GM21515 (cell line): ENCODE results near the gene KRT8.
"Not testable (repeated sequence)": the region's sequence is repeated elsewhere in the genome, so short reads cannot be mapped to it uniquely, and the experiment has no call there.

Source experiments
- ATAC-seq: cut with Tn5 transposase; IDR thresholded peaks from one replicate; pipeline ENCODE4 v1.9.1; 2021; ENCODE audit not compliant: unreplicated experiment

KRT8 gene

DNA sequence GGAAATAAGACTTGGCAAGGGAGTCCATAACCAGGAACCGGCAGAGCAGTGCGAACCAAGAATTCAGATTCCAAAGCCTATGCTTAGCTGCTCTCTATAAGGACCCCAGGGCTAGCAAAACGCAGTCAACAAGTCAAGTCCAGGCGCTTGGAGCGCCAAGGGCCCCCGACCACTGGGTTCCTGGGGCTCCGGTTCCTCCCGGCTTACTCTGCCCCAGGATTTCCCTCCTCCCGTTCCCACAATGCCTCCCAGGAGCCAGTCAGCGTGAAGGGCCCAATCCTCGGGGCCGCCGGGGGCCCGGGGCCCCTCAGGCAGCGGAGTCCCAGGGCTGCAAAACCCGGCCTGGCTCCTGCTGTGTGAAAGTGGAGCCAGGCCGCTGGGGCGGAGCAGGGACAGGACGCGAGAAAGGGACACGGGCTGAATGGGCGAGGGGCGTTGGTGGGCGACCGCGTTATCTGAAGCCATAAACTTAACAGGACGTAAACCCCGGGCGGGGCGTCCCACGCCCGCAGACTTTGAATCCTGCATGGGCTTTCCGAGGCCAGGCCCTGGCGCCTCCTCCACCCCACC, 1.5 kb downstream of the KRT8 start:
- ATAC-seq = no peak

DNA sequence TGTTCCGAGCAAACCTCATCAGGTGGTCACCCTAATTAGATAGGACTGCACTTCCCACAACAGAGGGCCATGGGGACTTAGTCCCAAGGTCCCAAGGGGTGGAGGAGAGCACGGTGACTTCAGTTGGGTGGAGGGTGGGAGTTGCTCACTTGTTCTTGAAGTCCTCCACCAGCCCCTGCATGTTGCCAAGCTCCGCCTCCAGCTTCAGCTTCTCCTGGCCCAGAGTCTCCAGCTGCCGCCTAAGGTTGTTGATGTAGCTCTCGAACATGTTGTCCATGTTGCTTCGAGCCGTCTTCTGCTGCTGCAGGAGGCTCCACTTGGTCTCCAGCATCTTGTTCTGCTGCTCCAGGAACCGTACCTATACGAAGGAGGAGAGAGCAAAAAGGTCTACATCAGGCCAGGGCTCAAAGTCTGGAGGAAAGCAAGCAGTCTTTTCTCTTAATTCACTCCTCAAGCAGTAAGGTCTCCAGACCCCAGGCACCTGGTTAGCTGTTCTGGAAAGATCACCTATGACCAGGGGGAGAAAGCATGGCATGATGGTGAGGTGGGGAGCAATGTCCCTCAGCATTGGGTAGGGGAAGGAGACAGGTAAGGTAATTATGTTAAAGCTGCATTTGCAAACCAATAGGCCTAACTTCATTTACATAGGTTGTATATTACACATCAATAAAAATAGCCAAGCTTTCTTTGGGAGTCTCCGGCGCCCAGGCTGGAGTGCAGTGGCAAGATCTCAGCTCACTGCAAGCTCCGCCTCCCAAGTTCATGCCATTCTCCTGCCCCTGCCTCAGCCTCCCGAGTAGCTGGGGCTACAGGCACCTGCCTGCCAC, 2.9 kb downstream of the KRT8 start:
- ATAC-seq = no peak

DNA sequence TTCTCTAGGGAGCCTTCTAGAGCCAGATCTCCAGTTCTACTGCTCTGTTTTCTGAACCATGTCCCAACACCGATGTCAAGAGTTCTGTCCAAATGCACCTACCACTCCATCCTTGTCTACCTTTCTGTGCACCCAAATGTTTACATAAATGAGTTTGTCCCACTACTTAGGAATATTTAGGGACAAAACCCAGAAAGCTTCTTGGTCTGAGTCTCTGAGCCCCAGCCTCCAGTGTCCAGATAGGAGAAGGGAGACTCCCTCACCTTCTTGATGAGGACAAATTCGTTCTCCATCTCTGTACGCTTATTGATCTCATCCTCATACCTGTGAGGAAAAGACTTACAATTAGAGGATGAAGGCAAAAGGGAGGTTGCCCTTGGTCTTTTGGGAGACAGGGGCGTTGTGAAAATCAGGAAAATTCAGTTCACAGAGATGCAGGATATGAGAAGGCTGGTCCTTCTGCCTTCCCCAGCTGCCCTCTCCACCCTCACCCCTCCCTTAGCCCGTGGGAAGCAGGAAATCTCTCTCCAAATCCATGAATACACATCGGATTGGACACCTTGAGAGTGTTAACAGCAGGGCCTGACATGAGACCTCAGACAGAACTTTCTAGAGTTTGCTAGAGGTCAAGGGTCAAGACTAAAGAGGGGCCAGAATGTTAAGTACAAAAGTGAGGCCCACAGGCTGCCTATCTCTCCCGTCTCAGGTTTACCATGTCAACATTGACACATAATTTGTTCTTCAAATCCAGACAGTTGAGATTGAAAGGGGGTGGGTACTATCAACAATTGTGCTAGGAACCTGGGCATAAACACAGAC, 3.8 kb downstream of the KRT8 start:
- no peak for ATAC-seq

DNA sequence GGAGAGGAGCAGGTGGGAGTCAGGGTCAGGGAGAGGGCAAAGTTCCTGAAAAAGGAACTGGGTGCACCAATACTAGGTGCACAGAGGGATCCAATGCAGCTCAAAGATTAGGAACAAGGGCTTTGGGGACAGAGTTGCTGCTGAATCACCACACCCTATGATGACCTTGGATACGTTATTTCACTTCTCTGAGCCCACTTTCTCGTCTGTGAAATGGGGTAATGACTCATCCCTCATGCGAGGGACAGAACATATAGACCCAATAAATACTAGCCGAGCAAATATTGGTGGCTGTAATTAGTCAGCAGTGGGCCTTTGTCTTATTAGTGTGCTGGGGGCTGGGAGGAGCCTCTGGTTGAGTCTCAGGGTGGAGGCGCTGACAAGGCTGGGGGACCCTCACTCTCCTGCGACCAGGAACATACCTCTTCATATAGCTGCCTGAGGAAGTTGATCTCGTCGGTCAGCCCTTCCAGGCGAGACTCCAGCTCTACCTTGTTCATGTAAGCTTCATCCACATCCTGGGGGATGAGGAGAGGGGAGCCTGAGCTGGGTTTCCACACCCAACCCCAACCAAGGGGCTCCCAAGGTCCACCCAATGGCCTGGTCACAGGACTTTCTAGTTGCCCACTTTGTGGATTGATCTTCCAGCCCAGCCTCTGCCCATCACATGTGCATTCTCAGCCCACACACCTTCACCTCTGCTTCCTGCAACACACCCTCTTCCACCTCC, 4.5 kb downstream of the KRT8 start:
- ATAC-seq = no peak

DNA sequence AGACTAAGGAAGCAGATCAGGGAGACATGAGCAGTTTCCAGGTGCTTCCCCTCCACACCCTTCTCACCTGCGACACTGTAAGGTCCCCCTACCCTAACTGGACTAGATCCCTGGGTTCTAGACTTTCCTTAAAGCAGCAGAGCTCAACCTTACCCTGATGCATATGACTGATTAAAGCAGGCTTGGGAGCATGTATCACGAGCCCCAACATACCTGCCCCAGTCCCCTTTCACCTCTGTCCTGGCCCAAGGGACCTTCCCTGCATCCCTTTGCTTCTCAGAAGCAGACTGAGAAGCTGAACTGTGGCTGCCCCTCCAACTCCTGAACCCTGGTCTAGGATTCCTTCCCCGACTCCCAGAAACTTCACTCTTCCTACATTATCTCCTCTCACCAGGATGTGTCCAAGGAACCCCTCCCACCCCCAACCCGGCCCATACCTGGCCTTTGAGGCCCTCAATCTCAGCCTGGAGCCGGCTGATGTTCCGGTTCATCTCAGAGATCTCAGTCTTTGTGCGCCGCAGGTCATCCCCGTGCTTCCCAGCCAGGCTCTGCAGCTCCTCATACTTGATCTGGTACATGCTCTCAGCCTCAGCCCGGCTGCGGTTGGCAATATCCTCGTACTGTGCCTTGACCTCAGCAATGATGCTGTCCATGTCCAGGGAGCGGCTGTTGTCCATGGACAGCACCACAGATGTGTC, 5.4 kb downstream of the KRT8 start:
- ATAC-seq = no peak

DNA sequence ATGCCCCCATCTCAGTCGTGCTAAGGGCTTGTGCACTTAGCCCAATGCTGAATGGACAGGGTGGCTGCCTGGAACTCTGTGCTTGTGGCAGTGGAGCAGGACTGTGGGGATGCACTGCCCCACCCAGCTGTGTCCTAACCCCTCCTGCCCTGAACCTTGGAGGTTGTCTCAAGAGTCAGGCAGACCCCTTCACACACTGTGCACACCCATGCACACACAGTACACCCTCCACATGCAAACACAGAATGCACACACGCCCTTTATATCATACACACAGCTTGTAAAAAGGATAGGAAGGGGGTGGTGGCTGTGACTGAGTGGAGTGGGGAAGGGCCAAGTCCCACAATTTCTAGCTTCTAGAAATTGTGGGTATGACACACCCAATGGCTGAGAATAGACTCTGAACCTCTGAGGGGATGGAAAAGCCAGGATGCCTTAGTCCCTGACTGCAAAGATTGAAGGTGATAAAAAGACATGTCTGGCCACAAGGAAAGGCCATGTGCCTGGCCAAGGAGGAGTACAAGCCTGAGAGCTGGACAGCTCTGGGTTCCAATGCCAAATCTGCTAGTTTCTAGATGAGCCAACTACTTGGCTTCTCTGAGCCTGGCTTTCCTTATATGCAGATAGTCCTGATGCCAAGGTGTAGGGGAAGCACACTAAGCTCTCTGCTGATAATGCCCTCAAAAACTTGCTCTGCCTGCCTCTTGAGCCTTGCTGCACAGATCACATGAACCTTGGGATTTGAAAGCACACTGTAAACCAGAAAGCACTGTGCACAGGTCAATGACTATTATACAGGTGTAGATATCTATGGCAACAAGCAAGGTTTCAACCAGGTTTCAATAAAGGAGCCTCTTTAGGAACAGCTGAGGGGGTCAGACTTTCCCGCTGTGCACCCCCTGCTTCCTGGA, 8.4 kb downstream of the KRT8 start:
- no peak for ATAC-seq

DNA sequence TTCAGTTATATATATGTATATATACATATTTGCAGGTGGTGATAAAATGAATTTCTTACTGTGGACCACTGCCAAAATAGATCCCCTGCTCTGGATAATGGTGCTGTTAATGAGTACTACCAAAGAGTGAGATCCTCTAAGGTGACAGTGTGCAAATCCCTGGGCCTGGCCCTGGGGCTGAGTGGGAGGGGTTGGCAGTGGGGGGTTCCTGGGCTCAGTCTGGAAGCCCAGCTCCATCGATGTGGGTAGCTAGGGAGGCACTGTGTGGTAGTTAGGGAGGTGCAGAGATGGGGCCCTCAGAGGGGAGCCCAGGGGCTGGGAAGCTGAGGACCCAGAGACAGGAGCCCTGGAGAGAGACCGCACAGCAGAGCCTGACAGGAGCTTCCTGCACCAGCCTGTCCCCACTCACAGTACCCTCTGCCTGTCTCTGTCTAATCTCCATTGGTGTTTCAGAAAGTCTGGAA, 9.1 kb downstream of the KRT8 start:
- ATAC-seq = no peak

DNA sequence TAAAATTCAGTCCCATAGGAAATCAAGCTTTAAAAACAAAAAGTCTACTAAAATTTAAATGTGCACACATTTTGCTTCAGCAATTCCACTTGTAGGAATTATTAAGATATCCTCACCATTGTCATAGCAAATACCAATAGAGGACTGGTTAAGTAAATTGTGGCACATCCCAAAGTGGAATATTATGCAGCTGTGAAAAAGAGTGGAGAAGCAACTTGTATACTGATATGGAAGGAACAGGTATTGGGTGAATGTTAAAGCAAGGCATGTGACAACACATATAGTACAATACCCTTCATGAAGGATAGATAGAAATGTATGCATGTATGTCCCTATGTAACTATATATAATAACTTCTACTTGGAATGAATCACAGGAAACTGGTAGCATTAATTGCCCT, 11.9 kb downstream of the KRT8 start:
- no peak for ATAC-seq

DNA sequence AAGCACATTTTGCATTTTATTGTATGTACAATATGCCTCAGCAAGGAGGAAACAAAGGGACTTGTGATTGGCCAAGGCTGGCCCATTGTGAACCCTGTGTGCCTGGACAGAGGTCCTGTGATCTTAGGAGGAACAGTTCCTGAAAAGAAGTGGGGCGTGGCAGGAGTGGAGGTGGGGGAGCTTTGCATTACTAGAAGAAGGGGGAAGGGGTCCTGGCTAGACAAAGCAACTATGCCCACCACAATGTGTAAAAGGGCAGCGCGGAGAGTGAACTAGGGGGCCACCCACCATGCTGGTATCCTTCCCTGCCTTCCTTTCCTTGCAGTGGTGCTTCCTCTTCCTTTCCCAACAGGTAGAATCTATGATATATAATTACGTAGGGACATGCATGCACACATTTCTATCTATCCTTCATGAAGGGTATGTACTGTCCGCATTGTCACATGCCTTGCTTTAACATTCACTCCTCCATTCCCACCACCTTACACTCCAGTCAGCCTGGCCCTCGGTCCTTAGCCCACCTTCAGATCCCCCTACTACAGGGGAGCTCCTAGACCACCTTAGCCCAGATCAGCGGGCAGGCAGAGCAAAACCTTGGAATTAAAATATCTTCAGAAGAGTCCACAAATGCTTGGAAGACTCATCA, 12.5 kb downstream of the KRT8 start:
- no peak for ATAC-seq

DNA sequence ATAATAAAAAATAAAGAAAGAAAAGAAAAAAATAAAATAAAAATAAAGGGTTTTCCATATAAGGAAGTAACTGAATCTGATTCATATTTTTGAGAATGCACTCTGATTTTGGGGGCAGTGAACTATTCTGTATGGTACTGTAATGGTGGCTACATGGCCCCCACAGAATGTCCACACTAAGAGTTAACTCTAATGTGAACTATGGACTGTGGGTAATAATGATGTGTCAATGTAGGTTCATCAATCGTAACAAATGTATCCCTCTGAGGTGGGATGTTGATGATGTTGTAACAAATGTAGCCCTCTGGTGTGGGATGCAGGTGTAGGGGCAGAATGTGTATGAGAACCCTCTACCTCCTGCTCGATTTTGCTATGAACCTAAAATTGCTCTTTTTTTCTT, 13.8 kb downstream of the KRT8 start:
- ATAC-seq = no peak

DNA sequence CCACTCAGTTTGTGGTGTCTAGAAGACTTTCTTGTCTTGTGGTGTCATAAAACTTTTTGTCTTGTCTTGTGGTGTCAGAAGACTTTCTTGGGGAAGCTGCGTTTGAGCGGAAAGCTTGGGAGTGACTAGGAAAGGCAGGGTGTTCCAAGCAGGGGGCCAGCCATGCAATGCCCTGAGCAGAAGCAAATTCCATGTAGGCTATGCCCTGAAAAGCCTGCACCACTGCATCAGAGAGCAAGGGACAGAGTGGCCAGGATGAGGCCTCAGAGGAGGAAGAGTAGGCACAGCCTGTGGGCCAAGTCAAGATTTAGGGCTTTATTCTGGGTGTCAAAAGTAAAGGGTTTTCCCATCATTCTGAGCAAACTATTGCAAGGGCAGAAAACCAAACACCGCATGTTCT, 14.5 kb downstream of the KRT8 start:
- ATAC-seq = no peak

DNA sequence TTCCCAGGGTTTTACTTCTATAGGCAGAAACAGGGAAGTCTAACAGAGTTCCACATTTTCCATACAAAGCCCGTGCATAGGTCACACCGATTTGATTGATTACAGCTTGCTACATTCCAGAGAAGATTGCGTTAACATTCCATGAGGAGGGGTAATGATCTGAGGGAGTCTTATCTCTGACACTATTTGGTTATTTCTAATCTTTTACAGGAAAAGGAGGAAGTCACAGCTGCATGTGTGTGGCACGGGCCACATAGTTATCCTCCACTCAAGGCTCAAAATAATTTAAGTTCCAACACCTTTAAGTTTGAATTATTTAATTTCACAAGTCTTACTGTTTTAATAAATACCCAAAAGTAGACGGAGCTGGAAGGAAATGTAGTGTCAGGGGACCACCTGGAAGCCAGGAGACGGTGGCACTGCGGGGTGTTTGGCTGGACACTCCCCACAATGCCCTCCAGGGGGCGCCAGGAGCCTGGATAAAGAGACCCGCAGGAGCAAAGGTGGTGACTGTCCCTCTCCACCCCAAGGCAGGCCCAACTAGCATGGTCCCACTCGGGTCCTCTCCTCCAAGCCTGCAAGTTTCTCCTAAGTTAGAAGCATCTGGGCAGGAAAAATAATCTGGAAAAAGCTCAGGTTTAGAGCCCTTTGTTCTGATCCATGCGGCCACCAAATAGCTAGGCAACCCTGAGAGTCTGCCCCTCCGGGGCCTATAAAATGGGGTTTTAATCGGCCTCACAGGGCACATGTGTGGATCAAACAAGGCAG, 20.2 kb downstream of the KRT8 start:
- ATAC-seq = no peak

DNA sequence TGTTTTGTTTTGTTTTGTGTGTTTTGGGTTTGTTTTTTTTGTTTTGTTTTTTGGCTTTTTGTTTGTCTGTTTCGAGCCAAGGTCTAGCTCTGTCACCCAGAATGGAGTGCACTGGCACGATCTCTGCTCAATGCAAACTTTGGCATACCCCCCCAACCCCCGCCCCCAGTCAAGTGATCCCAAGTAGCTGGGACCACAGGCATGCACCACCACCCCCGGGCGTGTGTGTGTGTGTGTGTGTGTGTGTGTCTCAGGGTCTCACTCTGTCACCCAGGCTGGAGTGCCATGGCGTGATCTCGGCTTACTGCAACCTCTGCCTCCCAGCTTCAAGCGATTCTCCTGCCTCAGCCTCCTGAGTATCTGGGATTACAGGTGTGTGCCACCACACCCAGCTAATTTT, 24.4 kb downstream of the KRT8 start:
- not testable (repeated sequence) for ATAC-seq

DNA sequence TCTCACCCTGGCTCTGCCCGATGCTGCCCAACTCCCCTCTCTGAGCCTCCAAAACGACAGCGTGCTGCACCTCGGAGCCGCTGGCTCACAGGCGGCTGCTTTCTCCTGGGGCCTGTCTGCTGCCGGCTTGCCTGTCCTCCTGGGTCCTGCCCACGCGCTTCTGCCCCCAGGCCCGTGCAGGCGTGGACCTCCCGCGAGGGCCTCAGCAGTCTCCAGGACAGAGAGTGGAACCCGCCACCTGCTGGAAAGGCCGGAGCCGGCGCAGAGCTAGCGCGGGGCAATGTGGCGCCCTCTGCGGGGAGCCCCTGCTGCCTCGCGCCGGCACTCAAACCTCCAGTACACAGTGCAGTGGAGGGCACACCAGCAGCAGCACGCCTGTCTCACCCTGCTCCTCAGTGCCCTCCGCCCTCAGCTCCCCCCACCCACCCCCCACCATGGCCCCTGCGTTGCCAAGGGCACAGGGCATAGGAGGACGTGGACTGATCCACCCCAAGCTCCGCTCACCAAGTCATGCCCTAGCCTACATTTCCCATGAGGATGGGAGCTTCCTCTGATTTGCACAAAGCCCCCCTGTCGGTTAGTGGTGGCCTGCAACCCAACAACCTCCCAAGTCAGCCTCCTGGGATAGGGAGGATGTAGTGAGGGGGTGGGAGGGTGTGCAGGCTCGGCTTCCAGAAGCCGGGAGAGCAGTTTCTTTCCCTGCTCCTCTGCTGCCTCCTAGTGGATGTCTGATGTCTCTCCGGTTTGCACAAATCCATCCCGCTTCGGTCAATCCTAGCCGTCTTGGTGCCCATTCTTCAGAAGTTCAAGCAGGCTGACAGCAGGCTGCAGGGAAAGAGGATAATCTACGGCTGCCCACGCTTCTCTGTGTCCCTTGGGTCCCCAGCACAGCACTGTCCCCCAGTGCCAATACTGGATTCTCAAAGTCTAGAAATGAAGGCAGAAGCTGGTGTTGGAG, 25.2 kb downstream of the KRT8 start:
- ATAC-seq = no peak

DNA sequence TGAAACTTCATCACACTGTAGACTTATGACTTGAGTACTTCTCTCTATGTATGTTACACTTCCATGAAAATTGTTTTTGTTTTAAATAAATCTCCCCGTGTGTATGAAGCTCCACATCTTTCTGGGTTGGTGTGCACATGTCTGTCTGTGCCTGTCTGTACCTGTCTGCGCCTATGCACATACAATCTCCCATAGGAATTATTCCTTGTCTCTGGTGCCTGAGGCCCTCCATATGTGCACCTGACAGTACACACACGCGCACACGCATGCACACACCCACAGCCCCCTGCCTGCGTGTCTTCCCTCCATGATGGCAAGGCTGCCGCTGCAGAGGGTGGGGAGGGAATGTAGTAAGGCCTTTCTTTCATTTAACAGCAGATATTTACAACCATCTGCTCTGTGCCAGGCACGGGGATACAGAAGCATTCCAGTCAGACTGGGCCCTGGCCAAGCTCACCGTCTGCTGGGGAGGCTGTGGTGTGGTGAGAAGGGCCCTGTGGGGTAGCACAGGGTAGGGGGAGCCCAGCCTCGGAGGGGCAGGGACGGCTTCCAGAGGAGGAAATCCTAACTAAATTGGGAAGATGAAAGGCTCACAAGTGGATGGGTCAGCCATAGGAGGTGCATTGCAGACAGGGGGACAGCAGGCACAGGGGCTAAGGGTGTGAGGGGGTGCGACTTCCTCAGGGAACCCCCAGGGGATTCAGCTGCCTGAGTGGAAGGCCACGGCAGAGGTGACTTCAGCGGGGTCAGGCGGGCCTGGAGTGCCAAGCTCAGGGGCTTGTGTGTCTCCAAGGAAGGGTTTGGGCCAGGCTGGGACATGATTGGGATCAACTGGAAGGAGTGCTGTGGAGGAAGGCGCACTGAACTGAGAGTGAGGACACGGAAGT, 26.1 kb downstream of the KRT8 start:
- no peak for ATAC-seq

DNA sequence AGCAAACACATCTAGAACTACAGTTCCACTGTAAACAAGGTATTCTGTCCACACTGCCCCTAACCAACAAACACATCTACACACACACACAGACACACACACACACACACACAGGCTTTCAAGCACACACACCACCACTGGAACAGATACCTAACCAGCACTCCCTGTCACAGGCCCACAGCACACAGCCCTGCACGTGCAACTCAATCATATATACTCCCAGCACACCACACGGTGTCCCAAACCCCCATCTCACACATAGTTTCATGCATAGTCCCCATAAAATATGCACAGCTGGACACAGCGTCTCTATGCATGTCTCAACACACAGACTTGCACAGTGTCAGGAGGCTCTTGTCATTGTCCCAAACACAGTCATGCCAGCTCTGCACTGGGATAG, 27.6 kb downstream of the KRT8 start:
- ATAC-seq = no peak
